ENCODE results near the gene CBFA2T2. TPM values are rescaled to one million over a fixed set of nuclear protein-coding genes. Genes with fewer than 3 reads are reported as not detected.

CBFA2T2 gene
- polyA plus RNA-seq, 3 donors = 1.7 to 9.7 (median 4.9) TPM

GRCh38 chr20:33653218-33653899, 163.5 kb downstream of the CBFA2T2 start:
- Mint-ChIP-seq H3K36me3 (no peaks in the 10 kb centered on the region), H3K27ac (peak overlapping the region in 1 of 7 donors; percentile 11), H3K27me3 (ENCODE audit: low read depth in 3 of 3) (peaks cover 1 to 9% (median 2%) of the 10 kb centered on the region in 3 donors), H3K4me1 (peaks cover 6% of the 10 kb centered on the region), H3K4me3 (no peak overlapping the region), H3K9me3 (no peaks in the 10 kb centered on the region)
- no peak overlapping the region for H2AFZ ChIP-seq (ENCODE audit: insufficient read depth, low read depth, low read length, poor library complexity, severe bottlenecking)
- no peaks in the 10 kb centered on the region for H3K4me1 ChIP-seq (ENCODE audit: control insufficient read depth in 1 of 2, insufficient read depth in 2 of 2, low read length in 2 of 2)
- WGBS (ENCODE audit: insufficient coverage) = 60% methylated on average over 12 of the region's 16 CpGs
- H3K36me3 ChIP-seq (replicated peaks in 1 of 2; ENCODE audit: control insufficient read depth in 1 of 2, insufficient read depth in 2 of 2, low read length in 2 of 2) = no peaks in the 10 kb centered on the region
- no peak overlapping the region for H3K4me2 ChIP-seq (replicated peaks; ENCODE audit: extremely low read depth, low read length, poor library complexity, severe bottlenecking)
- no peaks in the 10 kb centered on the region for H3K9me3 ChIP-seq (replicated peaks in 1 of 2; ENCODE audit: control insufficient read depth in 1 of 2, insufficient read depth in 1 of 2, low read length in 2 of 2)
- no peak overlapping the region for H3K9ac ChIP-seq (ENCODE audit: insufficient read depth, low read length, poor library complexity, severe bottlenecking)
- DNase-seq = peak in 1 of 3 donors; percentile 23
- H3K27ac ChIP-seq (ENCODE audit: low read depth in 1 of 2, low read length in 2 of 2) = no peak overlapping the region
- H4K20me1 ChIP-seq (ENCODE audit: insufficient read depth, low read length) = no peaks in the 10 kb centered on the region
- no peaks in the 10 kb centered on the region for H3K79me2 ChIP-seq (ENCODE audit: insufficient read depth, low read length)
- intact Hi-C loops (cut with micrococcal nuclease) = no loop called here
- H3K4me3 ChIP-seq (replicated peaks in 1 of 3; ENCODE audit: low read depth in 2 of 3, low read length in 3 of 3) = no peak overlapping the region
- TF ChIP-seq CTCF (IDR thresholded peaks at IDR 0.05) = peak; percentile 69
- no peaks in the 10 kb centered on the region for H3K27me3 ChIP-seq (ENCODE audit: control insufficient read depth in 2 of 2, insufficient read depth in 2 of 2, low read length in 2 of 2)

- no peaks in the 10 kb centered on the region for H3K79me2 ChIP-seq (ENCODE audit: insufficient read depth, low read length)
- Mint-ChIP-seq H3K4me1 (peaks cover 6% of the 10 kb centered on the region), H3K27ac (no peak overlapping the region), H3K9me3 (no peaks in the 10 kb centered on the region), H3K4me3 (no peak overlapping the region), H3K36me3 (peaks cover 0 to 2% of the 10 kb centered on the region in 2 donors), H3K27me3 (ENCODE audit: low read depth in 3 of 3) (peaks cover 1 to 9% (median 2%) of the 10 kb centered on the region in 3 donors)
- H4K20me1 ChIP-seq (ENCODE audit: insufficient read depth, low read length) = no peaks in the 10 kb centered on the region
- no peak overlapping the region for H3K4me3 ChIP-seq (replicated peaks in 1 of 3; ENCODE audit: low read depth in 2 of 3, low read length in 3 of 3)
- intact Hi-C loops (cut with micrococcal nuclease) = no loop called here
- no peaks in the 10 kb centered on the region for H3K27me3 ChIP-seq (ENCODE audit: control insufficient read depth in 2 of 2, insufficient read depth in 2 of 2, low read length in 2 of 2)
- WGBS (ENCODE audit: insufficient coverage) = 93% methylated on average over 5 of the region's 11 CpGs
- TF ChIP-seq CTCF (IDR thresholded peaks at IDR 0.05) = no peak
- no peak overlapping the region for H3K9ac ChIP-seq (ENCODE audit: insufficient read depth, low read length, poor library complexity, severe bottlenecking)
- H3K4me1 ChIP-seq (ENCODE audit: control insufficient read depth in 1 of 2, insufficient read depth in 2 of 2, low read length in 2 of 2) = no peaks in the 10 kb centered on the region
- no peak overlapping the region for H3K27ac ChIP-seq (ENCODE audit: low read depth in 1 of 2, low read length in 2 of 2)
- no peaks in the 10 kb centered on the region for H3K9me3 ChIP-seq (replicated peaks in 1 of 2; ENCODE audit: control insufficient read depth in 1 of 2, insufficient read depth in 1 of 2, low read length in 2 of 2)
- no peak overlapping the region for H3K4me2 ChIP-seq (replicated peaks; ENCODE audit: extremely low read depth, low read length, poor library complexity, severe bottlenecking)
- DNase-seq = no peak
- no peak overlapping the region for H2AFZ ChIP-seq (ENCODE audit: insufficient read depth, low read depth, low read length, poor library complexity, severe bottlenecking)
- H3K36me3 ChIP-seq (replicated peaks in 1 of 2; ENCODE audit: control insufficient read depth in 1 of 2, insufficient read depth in 2 of 2, low read length in 2 of 2) = no peaks in the 10 kb centered on the region
Observed at GRCh38 chr20:33653900-33654596, 164.2 kb downstream of the CBFA2T2 start.

Measured in CD14-positive monocyte (primary cell).